CD4-positive, alpha-beta T cell treated with Interleukin-17A for 1 hour (primary cell): ENCODE measurements around the gene TBRG1.

Experiments used
- DNase-seq: peaks from one replicate; pipeline ENCODE4 v3.0.0-alpha.2; 2020

The TBRG1 gene

DNA sequence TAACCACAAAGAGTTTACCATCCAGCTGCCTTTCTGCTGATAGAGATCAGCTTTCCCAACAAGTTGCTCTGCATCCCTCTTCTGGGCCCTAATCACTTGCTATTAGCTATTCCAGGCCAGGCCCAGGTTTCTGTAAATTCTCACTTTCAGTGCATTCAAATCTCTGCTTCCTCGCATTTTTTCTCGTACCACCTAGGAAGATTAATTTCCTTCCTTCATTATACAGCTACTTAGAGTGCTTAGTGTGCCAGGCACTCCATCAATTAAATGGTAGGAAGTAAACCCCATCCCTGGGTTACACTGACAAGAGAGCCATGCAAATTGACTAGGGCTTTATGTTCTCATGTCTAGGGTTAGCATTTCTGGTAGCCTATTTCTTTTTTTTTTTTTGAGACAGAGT lies 41.2 kb downstream of the TBRG1 start:
- no peak for DNase-seq

DNA sequence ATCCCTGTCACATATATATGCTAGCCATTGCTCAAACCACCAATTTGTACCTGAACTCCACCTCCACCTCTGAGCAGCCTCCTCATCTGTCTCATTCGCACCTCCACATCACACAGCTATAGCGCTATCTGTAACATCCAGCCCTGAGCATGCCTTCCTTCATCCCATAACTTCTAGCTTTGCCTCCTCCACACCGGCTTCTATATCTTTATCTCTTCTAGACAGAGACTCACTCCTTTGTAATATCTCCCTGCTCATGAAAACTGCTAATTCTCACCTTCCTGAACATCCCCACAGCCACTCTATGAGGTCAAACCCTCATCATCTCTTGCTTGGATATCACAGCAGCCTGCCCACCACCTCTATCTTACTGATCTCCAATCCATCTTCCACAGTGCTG lies 44.9 kb downstream of the TBRG1 start:
- no peak for DNase-seq

DNA sequence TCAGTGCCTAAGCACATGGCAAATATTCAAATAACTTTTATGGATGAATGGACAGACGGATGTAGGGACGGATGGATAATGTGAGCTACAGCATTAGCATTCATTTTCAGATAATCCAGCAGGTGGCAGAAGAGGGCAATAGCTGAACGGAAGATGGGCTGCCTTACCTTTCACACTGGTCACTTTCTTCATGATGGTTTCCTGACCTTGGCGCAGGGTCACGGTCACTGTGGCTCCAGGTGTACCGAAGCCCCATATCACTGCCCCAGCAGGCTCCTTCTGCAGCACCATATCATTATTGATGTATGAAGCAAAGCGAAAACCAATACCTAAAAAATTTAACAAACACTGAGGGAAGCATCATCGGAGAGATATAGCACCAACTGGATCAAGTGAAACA lies 46.5 kb downstream of the TBRG1 start:
- peak; percentile 73 for DNase-seq

GRCh38 chr11:124670732-124671131 lies 48.1 kb downstream of the TBRG1 start:
- peak; percentile 57 for DNase-seq

DNA sequence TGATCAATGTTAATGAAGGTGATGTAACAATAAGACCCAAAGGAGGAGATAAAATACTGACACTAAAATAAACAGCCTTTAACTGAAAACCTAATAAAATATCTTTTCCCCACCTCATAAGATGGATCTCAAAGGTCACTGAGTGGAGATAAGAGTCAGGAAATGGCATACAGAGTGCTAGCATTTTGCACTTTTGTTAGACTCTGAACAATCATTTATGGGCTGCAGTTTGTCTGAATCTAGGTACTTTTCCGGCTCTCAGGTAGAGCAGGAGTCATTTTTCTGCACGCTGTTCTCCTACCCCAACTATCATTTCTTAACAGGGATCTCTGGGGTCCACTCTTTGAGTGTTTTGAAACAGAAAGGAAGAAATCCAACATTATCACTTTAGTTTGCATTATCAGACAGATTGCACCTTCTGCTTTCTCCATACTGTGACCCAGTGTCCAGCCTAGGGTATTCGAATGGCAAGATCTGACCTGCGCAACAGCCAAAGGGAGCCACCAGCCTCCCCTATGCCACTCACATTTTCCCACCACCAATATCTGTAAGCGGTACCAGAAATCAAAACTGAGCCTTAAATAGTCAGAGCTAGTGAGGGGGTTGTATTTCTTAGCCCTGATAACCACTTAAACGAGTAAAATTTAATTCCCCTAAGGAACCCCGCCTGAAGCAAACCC lies 50.0 kb downstream of the TBRG1 start:
- DNase-seq: no peak

- DNase-seq: peak; percentile 91
These were observed 50.9 kb downstream of the TBRG1 start, which contains the start of the genes SIAE and SPA17 for GRCh38 chr11:124673333-124674167. SIAE (minus strand) TSS chr11:124673739; CDS start chr11:124673708, 31 bp downstream. SPA17 (plus strand) TSS chr11:124673904; CDS start chr11:124675265, 1,361 bp downstream.

- no peak for DNase-seq
These were observed 51.5 kb downstream of the TBRG1 start for GRCh38 chr11:124674168-124674517.

DNA sequence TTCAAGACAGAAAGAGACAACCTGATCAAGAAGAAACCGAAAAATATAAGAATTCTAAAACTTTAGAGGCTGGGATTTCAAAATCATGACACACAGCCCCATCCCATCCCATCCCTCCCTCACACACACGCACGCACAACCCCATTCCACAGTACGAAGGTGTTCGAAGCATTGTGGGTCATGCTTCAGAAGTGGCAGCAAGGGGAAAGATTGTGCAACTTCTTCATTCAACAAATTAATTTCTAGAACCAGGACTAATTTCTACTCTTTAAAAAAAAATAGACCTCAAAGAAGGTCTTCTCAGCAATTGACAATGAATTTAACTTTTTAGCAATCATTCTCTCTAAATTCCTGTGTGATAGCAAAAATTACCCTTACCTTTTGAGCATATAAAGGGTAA lies 51.9 kb downstream of the TBRG1 start:
- no peak for DNase-seq

DNA sequence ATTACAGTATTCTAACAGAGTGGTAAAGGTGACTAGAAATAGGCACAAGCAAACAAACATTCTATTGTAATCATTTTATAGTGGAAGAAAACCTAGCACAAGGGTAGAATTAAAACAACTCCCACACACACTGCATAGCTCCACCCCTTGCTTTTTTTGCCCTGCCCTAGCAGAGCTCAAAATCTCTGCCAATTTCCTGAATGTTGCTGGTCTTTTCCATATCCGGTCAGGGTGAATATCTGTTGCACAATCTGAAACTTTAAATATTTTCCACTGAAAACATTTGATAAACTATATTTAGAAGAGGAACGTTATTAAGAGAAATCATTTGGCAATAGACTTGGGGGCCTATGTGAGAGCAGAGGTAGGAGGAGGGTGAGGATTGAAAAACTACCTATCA lies 53.7 kb downstream of the TBRG1 start:
- DNase-seq: no peak

GRCh38 chr11:124678416-124678815 lies 55.8 kb downstream of the TBRG1 start:
- DNase-seq: no peak

GRCh38 chr11:124681421-124681820 lies 58.8 kb downstream of the TBRG1 start:
- DNase-seq: no peak

DNA sequence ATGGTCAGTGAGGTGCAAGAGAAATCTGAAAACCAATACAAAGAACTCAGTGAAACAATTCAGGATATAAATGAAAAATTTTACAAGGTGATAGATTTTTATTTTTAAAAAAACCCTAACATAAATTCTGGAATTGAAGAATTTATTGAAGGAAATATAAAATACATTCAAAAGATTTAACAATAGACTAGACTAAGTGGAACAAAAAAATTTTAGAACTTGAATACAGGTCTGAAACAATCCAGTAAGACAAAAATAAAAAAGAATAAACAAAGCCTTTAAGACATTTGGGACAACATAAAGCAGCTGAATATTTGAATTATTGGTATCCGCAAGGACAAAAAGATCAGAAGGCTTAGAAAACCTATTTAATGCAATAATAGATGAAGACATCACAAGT lies 59.8 kb downstream of the TBRG1 start:
- no peak for DNase-seq
